Left forelimb (tissue), 1 donor: ENCODE measurements around the gene CLN6.
A peak's percentile ranks its signal among the peaks of the same experiment; 100 is the strongest.
"Not testable (repeated sequence)": the region's sequence is repeated elsewhere in the genome, so short reads cannot be mapped to it uniquely, and the experiment has no call there.

Source experiments
- DNase-seq: peaks from one replicate; pipeline ENCODE4 v3.0.0-alpha.2; 2018; ENCODE audit warnings: low spot score

Gene CLN6

DNA sequence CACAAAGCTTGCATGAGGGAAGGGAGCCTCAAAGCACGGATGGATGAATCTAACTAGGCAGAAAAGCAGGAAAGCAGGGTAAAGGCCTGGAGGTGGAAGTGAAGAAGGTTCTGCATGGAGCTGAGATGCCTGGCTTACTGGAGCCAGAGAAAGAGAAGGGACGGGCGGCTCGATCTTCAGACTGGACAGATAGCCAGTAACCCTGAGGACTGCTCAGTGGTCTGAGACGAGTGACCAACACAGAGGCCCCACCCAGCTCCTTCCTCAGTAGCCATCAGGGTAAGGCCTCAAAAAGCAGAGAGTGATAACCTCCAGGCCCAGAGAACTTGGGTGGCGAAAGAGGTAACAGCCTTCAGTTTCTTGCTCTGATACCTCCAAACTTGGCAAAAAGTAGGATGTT lies 6.4 kb downstream of the CLN6 start:
- DNase-seq: no peak

DNA sequence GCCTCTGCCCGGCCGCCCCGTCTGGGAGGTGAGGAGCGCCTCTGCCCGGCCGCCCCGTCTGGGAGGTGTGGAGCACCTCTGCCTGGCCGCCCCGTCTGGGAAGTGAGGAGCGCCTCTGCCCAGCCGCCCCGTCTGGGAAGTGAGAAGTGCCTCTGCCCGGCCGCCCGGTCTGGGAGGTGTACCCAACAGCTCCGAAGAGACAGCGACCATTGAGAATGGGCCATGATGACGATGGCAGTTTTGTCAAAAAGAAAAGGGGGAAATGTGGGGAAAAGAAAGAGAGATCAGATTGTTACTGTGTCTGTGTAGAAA lies 7.1 kb downstream of the CLN6 start:
- not testable (repeated sequence) for DNase-seq

DNA sequence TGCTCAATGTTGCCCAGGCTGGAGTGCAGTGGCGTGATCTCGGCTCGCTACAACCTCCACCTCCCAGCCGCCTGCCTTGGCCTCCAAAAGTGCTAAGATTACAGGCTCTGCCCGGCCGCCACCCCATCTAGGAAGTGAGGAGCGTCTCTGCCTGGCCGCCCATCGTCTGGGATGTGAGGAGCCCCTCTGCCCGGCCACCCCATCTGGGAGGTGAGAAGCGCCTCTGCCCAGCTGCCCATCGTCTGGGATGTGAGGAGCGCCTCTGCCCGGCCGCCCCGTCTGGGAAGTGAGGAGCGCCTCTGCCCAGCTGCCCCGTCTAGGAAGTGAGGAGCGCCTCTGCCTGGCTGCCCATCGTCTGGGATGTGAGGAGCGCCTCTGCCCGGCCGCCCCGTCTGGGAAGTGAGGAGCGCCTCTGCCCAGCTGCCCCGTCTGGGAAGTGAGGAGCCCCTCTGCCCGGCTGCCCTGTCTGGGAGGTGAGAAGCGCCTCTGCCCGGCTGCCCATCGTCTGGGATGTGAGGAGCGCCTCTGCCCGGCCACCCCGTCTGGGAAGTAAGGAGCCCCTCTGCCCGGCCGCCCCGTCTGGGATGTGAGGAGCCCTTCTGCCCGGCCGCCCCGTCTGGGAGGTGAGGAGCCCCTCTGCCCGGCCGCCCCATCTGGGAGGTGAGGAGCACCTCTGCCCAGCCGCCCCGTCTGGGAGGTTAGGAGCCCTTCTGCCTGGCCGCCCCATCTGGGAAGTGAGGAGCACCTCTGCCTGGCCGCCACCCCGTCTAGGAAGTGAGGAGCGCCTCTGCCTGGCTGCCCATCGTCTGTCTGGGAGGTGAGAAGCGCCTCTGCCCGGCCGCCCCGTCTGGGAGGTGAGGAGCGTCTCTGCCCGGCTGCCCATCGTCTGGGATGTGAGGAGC lies 7.7 kb downstream of the CLN6 start:
- not testable (repeated sequence) for DNase-seq

DNA sequence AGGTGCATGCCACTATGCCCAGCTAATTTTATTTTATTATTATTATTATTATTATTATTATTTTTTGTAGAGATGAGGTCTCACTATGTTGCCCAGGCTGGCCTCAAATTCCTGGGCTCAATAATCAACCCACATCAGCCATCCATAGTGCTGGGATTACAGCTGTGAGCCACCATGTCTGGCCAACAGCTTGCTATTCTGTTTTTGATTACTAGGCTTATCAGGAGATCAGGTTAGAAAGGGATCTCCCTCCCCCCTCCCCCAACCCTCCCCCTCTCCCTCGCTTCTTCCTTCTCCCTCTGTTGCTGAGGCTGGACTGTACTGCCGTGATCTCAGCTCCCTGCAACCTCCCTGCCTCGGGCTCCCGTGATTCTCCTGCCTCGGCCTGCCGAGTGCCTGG lies 8.6 kb downstream of the CLN6 start:
- no peak for DNase-seq

DNA sequence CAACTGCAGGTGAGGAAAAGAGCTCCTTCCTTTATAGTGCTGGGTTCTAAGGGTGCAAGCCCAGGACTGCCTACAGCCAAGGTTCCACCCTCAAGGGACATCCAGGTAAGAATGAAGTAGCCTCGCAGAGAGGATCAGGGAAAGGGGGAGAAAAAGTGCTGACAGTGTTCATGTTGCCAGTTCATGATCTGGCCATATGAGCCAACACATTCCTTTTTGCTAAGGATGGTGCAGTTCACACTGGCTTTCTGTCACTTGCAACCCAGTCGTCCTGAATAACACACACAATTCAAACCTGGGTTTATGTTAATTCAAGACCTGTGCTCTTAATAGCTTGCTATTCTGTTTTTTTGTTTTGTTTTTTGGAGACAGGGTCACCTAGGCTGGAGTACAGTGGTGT lies 9.0 kb downstream of the CLN6 start:
- DNase-seq: no peak

DNA sequence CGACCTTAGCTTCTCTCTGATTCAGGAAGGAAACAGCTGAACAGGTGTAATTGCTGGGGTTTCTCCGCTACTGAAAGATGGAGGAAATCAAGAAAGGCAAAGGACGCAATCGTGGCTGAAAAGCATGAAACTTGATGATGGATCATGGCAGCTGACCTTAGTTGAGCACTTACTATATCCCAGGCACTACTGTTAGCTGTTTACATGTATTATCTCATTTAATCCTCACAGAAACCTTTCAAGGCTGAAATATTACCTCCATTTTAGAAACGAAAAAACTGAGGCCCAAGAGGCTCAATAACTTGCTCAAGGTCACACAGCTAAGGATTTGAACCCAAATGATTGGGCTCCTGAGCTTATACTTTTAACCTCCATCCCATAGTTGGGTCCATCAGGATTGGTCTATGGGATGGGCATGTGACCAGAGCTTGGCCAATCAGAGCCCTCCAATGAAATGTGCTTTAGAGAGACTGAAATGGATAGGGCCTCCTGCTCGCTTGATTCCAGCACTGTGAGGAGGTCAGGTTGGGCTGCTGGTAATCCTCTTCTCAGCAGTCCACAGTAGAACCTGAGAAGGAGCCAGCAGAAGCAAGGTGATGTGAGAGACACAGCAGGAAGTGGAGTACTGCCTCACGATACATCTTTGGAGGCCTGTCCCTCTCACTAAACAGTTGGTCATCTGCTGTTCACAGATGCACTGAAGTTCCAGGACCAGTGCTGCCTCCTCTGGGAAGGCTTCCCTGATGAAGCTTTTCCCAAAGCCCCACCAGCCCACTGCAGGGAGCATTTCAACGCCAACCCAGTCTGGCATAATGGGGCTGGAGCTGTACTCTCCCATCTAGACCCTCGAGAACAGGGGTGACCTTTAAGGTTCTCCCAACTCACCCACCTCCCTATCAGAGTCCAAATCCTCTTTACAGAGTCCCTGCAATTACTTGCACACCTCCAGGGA lies 10.4 kb downstream of the CLN6 start:
- DNase-seq: no peak

DNA sequence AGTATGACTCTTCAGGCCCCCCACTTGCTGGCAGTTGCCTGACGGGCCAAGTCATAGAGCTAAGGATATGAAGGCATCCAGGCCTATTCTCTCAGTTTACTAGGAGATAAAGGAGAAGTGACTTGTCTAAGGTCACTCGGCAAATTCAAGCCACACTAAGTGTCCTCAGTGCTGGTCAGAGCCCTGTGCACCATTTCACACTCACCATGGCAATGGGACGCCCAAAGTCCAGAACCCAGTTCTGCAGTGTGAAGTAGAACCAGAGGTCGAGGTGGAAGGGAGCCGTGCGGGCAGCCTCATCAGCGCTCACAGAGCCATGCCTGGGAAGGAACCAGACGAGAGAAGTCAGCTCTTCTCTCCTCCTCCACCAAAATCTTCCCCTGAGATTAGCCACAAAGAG lies 11.2 kb downstream of the CLN6 start:
- no peak for DNase-seq

DNA sequence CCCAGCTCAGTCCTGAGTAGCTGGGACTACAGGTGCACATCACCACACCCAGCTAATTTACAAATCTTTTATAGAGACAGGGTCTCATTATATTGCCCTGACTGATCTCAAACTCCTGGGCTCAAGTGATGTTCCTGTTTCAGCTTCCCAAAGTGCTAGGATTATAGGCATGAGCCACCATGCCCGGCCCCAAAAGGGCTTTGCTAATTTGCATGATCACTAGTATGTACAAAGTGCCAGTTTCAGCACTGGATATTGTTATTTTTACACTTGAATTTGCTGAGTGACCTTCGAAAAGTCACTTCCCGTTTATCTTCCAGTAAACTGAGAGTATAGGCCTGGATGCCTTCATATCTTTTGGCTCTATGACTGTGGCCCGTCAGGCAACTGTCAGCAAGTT lies 12.2 kb downstream of the CLN6 start:
- DNase-seq: no peak

DNA sequence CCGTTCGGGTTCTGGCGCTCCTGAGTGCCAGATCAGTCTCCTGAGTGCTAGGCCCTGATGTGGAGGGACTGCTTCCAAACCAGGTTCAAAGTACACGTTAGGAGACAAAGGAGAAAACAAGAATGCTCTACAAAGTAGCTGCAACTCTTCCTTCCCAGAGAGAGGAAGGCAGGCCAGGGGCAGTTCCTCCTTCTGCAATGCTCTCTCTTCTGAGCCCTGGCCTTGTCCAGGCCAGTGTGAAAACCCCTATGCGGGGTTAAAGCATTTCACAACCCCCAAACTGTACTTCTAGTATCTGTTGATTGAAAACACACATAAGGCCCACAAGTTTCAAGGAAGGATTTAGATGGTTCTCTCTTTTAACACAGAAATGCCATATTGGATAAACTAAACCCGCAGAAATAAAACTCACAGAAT lies 14.7 kb downstream of the CLN6 start:
- DNase-seq: no peak

DNA sequence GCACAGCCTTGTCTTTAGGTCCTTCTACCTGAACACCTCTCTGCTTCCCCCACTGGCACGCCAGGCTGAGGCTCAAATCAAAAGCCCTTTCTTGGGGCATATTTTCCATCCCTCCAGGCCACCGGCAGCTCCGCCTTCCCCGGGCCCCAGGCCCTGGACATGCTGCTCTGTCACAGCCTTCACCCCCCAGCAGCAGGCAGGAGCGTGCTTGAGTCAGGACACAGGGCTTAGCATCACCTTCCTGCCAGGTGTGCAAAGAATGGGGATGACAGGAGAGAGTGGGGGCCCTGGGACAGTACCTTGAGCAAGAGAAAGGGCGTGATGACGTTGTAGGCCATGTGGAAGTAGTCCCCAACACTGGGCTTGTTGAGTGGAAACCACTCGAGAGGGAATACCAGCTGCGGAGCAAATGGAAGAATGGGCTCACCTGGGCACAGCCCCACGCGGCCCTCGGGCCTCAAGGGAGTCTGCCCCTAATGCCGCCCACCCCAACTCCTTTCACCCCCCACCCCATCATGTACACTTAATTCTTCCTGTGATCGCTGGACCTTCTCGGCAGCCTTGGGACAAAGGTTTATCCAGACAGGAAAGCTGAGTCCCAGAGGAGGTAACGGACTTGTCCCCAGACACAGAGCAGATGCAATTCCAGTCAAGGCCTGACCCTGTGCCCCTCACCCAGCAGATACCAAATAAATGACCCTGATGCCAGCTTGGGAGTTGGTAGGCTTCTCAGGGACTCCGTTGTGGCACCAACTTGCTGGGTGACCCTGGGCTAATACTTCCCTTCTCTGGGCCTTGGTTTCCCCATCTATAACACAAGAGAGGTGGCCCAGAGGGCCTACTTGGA lies 15.3 kb downstream of the CLN6 start:
- peak; percentile 54 for DNase-seq

DNA sequence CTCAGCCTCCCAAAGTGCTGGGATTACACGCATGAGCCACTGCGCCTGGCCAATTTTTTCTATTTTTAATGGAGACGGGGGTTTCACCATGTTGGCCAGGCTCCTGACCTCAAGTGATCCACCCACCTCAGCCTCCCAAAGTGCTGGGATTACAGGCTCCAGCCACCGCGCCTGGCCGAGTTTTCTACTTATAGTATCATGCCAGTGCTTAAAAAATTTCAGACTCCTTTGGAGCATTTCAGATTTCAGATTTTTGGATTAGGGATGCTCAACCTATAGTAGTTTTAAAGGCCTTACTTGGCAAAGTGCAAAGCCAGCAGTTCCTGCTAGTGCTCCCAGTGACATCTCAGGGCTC lies 16.1 kb downstream of the CLN6 start:
- DNase-seq: peak; percentile 36

DNA sequence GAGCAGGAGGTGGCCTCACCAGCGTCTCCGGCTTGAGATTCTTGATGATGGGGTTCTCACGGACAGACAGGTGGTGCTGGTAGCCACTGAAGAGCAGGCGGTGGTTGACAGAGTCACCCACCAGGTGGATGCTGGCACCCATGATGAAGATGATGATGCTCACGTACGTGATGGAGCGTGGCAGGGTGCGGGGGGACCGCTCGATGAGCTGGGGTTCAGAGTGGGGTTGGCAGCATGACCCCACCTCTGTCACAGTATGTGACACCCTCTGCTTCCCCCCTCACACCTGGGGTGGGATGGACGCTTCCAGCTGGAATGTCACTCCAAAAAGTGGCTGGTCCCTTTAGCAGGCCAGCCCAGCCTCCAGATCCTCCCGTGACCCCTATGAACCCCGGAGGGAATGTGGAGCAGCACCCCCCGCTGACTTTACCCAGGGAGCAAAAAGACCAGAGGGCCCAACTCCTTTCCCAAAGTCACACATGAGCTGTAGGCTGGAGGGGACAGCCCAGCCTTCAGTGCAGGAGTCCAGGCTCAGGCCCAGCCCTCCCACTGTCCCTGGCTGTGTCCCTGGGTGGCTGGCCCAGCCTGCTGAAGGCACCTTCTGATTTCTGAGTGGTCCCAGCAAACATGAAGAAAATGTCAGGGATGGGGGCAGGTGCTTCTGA lies 17.7 kb downstream of the CLN6 start:
- DNase-seq: peak; percentile 56

DNA sequence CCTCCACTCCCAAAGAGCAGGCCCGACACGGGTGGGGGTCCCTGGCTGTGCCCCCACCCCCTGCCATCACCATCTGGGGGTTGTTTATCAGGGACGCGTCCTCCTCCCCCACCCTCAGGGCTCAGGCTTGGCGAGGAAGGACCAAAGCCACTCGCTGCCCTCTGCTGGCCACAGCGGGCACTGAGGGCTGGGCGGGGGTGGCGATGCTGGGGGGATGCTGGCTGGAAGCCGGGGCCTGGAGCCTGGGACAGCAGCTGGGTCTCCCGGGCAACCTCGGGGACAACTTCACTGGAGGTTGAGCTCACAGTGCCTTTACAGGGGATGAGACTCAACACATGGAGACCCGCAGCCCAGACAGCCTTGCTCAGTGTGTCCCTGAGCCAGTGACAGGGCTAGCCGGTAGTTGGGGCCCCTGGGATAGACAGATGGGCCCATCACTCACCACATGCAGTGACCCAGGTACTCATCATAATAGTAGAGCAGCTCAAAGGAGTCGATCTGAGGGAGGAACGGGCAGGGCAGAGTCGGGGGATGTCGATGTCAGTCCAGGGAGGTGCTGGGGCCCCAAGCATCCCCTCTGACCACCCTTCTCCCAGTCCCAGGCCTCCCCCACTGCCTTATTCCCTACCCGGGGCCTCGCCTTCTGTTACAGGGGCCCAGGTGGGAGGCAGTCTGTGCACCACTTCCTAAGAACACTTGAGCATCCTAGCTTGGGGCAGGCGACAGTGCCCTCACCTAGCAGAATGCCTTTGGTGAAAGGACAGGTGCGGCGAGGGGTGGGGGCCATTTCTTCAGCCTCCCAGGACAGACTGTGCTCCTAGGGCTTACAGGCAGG lies 18.5 kb downstream of the CLN6 start:
- peak; percentile 88 for DNase-seq

DNA sequence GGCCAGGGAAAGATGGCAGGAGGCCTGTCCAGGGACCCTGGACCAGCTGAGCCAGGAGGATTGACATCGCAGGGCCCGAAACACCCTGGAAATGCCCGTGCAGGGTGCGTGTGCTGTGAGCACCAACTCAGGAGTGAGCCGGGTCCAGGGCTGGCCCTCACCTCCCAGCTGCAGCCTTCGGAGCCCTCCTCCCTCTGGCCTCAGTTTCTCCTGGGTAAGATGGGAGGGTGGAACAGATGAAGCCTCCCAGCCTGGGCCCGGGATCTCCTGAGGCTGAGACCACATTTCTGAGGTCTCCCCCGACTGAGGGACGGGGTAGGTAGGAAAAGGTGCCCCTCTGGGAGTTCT lies 19.1 kb downstream of the CLN6 start:
- no peak for DNase-seq

DNA sequence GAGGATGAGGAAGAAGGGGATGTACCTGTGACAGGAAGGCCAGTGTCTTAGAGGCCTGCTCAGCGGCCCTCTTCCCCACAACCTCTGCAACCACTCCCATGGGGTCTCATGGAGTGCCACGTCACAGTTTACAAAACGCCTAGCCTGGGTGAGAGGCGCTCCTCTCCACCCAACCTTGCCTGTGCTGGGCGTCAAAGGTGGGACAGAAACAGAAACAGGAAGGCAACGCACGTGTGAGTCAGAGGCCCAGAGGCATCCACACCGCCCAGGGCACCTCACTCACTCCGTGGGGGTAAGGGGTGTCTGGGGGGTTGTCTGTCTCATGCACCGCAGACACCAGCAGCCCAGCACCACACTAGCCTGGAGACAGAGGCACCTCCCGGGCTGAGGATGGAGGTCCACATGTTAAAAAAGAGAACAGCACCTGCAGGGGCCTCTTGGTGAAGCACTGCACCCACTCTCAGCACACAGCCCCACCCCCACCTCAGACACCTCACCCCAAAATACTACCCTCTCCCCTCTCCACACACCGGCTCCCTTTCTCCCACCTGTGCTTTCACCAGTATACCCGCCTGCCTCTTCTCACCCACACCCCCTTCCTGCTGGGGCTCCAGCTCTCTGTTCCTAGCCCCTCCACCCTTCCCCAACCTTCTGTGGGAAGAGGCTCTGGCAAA lies 19.7 kb downstream of the CLN6 start:
- peak; percentile 33 for DNase-seq

DNA sequence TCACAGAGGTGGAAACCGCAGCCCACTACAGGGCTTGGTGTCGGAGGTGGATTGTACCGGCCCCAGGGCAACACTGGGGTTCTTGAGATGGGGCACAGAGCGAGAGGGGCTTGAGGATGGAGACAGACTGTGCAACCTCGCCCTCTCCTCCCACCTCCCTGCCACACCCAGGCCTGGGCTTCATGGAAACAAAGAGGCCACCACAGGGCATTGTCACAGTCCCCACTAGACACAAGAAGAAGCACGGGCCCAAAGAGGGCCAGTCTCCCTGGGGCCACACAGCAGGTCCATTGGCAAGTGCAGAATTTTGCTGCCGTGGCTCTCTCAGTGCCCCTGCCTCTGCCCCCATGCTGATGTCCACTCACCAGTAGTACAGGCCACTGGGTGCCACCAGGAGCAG lies 20.3 kb downstream of the CLN6 start:
- DNase-seq: peak; percentile 42

DNA sequence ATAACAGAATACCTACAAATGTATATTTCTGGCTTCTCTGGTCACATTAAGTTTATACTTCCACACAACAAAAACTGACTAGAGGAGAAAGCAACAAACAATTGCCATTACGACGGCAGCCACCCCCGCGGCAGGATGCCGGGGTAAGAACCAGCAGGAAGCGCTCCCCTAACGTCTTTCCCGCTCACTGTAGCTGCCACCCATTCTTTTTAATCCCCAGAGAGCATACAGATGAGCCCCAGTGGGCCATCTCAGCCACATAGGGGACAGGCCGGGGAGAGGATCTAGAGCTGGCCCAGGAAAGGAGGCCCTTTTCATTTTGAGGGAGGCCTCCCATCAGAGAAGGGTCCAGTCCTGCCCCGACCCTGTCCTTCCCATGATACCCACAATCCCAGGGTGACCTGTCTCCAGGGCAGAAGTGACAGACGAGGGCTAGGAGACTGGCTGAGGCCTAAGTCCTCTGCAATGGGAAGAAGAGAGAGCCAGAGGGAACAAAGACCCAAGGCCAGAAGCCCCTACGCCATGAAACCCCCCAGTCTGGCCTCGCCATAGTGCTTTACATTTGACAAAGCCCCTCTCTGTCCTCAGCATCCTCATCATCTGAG lies 20.8 kb downstream of the CLN6 start:
- peak; percentile 20 for DNase-seq

DNA sequence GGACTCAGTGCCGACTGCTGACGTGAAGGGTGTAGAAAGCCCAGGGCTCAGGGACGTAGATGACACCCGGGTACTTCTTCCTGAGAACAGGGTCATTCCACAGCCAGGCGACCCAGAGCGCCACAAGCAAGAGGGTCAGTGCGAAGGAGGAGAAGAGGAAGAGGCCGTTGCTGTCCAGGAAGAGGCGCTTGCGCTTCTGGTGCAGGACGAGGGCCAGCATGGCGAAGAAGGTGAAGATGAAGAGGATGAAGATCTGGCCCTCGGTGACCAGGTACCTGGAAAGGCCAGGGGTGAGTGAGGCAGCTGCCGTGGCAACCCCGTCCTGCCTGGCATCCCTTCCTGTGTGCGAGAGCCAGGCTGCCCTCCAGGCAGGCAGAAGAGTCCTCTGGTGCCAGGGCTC lies 21.4 kb downstream of the CLN6 start:
- DNase-seq: peak; percentile 42

DNA sequence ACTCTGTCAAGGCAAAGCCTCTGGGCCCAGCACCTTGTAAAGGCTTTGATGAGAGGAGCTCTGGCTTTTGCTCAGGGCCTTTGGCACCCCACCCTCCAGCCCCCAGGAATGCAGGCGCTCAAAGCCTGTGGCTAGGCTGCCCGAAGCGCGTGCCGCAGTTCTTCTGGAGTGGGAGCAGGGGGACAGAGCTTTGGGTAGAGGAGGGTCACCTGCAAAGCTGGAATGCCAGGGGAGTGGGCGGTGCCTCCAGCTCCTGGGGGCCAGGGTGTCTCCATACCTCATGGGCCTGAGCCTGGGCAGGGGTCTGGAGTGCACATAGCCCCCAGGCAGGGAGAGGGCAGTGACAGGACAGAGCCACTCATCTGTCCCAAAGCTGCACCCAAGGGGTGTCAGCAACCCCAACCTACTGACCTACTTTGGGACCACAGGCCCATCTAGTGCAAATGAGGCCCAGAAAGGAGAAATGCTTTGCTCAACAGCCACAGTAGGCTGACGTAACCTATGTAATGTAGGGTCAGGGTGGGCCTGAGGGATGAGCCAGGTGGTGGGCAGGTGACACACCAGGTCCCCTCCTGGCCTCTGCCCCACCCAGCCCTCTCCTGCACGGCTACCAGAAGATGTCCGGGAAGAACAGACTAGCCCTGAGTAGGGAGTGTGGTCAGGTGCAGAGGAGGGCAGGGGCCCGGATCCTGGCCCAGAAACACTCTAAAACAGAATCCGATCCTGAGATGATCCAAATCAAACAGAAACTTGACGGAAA lies 22.2 kb downstream of the CLN6 start:
- DNase-seq: peak; percentile 63
